Mammary epithelial cell (primary cell): Measurements from ENCODE around the gene POU2F1.

Experiments used
- EZH2 ChIP-seq: IDR thresholded peaks from 2 replicates; pipeline ENCODE4 v1.6.1; 2012; ENCODE audit warnings: low read length, inconsistent platforms, borderline replicate concordance
- TF ChIP-seq, protein P1 (sequence below), 2 donors: IDR thresholded peaks in 1 of 2; conservative IDR thresholded peaks in 1 of 2; 2 replicates each; pipeline ENCODE4 v1.5.1; 2011 to 2012; ENCODE audit warnings: inconsistent platforms in 2 of 2, low read length in 2 of 2, mild to moderate bottlenecking in 2 of 2, control low read depth in 1 of 2, low read depth in 1 of 2; ENCODE audit not compliant: insufficient read depth in 1 of 2; ENCODE audit errors: extremely low read depth in 1 of 2

DNA sequence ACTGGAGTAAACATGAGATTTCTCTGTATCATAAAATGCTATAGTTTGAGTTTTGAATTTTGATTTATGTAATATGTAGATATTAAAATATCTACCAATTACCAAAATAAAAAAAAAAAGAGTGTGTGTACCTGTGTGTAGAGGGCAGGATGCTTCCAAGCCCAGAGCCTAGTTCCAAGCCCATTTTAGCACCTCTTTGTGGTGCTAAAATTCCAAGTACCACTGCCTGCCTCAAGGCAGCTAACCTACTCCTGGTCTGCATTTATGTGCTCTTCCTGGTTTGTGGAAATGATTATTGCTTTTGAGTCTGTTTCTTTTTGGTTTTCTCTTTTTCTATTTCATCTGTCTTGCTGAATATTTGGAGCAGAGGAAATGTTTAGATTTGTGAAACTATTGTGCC lies 8.7 kb upstream of the POU2F1 start:
- TF ChIP-seq, protein P1, sequence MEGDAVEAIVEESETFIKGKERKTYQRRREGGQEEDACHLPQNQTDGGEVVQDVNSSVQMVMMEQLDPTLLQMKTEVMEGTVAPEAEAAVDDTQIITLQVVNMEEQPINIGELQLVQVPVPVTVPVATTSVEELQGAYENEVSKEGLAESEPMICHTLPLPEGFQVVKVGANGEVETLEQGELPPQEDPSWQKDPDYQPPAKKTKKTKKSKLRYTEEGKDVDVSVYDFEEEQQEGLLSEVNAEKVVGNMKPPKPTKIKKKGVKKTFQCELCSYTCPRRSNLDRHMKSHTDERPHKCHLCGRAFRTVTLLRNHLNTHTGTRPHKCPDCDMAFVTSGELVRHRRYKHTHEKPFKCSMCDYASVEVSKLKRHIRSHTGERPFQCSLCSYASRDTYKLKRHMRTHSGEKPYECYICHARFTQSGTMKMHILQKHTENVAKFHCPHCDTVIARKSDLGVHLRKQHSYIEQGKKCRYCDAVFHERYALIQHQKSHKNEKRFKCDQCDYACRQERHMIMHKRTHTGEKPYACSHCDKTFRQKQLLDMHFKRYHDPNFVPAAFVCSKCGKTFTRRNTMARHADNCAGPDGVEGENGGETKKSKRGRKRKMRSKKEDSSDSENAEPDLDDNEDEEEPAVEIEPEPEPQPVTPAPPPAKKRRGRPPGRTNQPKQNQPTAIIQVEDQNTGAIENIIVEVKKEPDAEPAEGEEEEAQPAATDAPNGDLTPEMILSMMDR (conservative IDR thresholded peaks at IDR 0.05 in 1 of 2, IDR thresholded peaks at IDR 0.05 in 1 of 2; ENCODE audit: extremely low read depth in 1 of 2, insufficient read depth in 1 of 2, low read depth in 1 of 2, low read length in 2 of 2), result no peak
- TF ChIP-seq EZH2, result no peak
